CD4-positive, alpha-beta T cell treated with Interleukin-10 for 1 hour (primary cell): ENCODE data around the gene ACD.

ENCODE experiments used
- DNase-seq: peaks from one replicate; pipeline ENCODE4 v3.0.0-alpha.2; 2020

ACD gene

GRCh38 chr16:67675579-67675935, 15.5 kb upstream of the ACD start:
- no peak for DNase-seq

- no peak for DNase-seq
These were observed 15.0 kb upstream of the ACD start for GRCh38 chr16:67674851-67675578.

GRCh38 chr16:67673712-67674580, 13.9 kb upstream of the ACD start:
- DNase-seq, result no peak

GRCh38 chr16:67672739-67673662, 12.9 kb upstream of the ACD start:
- peak; percentile 65 for DNase-seq

- no peak for DNase-seq
These were observed 12.2 kb upstream of the ACD start for GRCh38 chr16:67672306-67672705.

- DNase-seq, result no peak
These were observed 9.5 kb upstream of the ACD start for GRCh38 chr16:67669499-67670101.

- DNase-seq, result no peak
These were observed 8.6 kb upstream of the ACD start for GRCh38 chr16:67668495-67669157.

GRCh38 chr16:67667817-67668494, 7.9 kb upstream of the ACD start:
- DNase-seq, result peak; percentile 88

GRCh38 chr16:67667453-67667816, 7.4 kb upstream of the ACD start:
- no peak for DNase-seq

- peak; percentile 87 for DNase-seq
These were observed 6.7 kb upstream of the ACD start, which contains the start of the genes C16orf86 and ENKD1 for GRCh38 chr16:67666559-67667452. C16orf86 (plus strand) TSS chr16:67666814; CDS start chr16:67666971, 157 bp downstream. ENKD1 (minus strand) TSS chr16:67666750; CDS start chr16:67666442, 308 bp downstream.

- no peak for DNase-seq
These were observed 6.0 kb upstream of the ACD start for GRCh38 chr16:67666032-67666551.

GRCh38 chr16:67665598-67665997, 5.5 kb upstream of the ACD start:
- DNase-seq, result no peak

GRCh38 chr16:67664871-67665270, 4.8 kb upstream of the ACD start:
- DNase-seq, result no peak

- DNase-seq, result no peak
These were observed 4.2 kb upstream of the ACD start for GRCh38 chr16:67664258-67664657.

GRCh38 chr16:67663877-67664222, 3.8 kb upstream of the ACD start:
- no peak for DNase-seq

GRCh38 chr16:67663151-67663876, 3.3 kb upstream of the ACD start:
- DNase-seq, result peak; percentile 46

- no peak for DNase-seq
These were observed 2.6 kb upstream of the ACD start for GRCh38 chr16:67662653-67663010.

- no peak for DNase-seq
These were observed 2.0 kb upstream of the ACD start for GRCh38 chr16:67661886-67662652.
